Peyer's patch (tissue), 4 donors: ENCODE results near the gene ARHGEF16. TPM values are rescaled to one million over a fixed set of nuclear protein-coding genes. Genes with fewer than 3 reads are reported as not detected.
A peak's percentile ranks its signal among the peaks of the same experiment; 100 is the strongest.

Experiments
- DNase-seq, 3 donors: peaks; one replicate each; pipeline ENCODE4 v3.0.0-alpha.2; 2017 to 2019
- H3K27ac ChIP-seq, 4 donors: fragments of 200-600 bp; sonication (generic); one replicate each; pipeline ENCODE4 v1.5.1; 2016 to 2019
- H3K27me3 ChIP-seq, 2 donors: fragments of 200-600 bp; sonication (generic); one replicate each; pipeline ENCODE4 v1.5.1; 2019
- H3K36me3 ChIP-seq, 3 donors: fragments of 200-600 bp; sonication (generic); one replicate each; pipeline ENCODE4 v1.5.1; 2016 to 2019
- H3K4me1 ChIP-seq, 4 donors: fragments of 200-600 bp; sonication (generic); one replicate each; pipeline ENCODE4 v1.5.1; 2016 to 2019
- H3K4me3 ChIP-seq, 4 donors: fragments of 200-600 bp; sonication (generic); 1 replicate in 3 of 4; 2 replicates in 1 of 4; pipeline ENCODE4 v1.5.1; 2016 to 2019; ENCODE audit warnings: mild to moderate bottlenecking in 1 of 4
- H3K9me3 ChIP-seq, 4 donors: fragments of 200-600 bp; sonication (generic); one replicate each; pipeline ENCODE4 v1.5.1; 2016 to 2019; ENCODE audit warnings: mild to moderate bottlenecking in 1 of 4
- POLR2A ChIP-seq, 2 donors: fragments of 450-650 bp; IDR thresholded peaks; one replicate each; pipeline ENCODE4 v1.5.1; 2017; ENCODE audit warnings: antibody characterized with exemption in 2 of 2, mild to moderate bottlenecking in 2 of 2, moderate library complexity in 2 of 2
- total RNA-seq, 4 donors: library from RNA; depleted of rRNA; stranded (reverse); fragments of >200 nt; gene quantifications; one replicate each; pipeline ENCODE4 v1.1.0, GENCODE V29; 2016
- TF ChIP-seq, protein P1 (sequence below), 6 experiments: fragments of 450-650 bp in 4 of 6; fragments of 200-600 bp in 2 of 6; sonication (generic) in 1 of 6; IDR thresholded peaks; one replicate each; pipeline ENCODE4 v1.5.1; 2017 to 2019; ENCODE audit warnings: antibody characterized with exemption in 6 of 6, mild to moderate bottlenecking in 3 of 6, moderate library complexity in 1 of 6

The ARHGEF16 gene
- total RNA-seq, 4 donors from 2014 or later, result 43.7 to 225 (median 182) TPM

DNA sequence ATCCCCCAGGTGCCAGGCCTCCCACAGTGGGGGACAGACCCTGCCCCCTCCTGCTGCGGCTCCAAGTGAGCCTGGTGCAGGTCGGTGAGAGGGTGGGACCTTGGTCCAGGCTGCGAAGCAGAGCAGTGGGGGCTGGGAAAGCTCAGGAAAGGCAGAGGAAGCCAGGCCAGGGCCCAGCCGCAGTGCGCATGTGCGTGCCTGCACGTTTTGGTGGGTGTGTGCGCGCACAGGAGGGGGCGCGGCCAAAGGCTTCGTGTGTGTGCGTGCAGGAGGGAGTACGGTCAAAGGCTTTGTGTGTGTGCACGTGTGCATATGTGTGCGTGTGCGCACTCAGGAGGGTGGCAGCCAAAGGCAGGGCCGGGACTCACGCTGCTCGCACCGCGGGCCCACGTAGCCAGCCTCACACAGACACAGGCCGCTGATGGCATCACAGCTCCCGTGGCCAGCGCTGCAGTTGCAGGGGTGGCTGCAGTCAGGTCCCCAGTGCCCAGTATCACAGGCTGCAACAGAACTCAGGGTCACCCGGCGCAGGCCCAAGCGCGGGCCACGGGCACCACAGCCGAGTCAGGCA is 45.9 kb downstream of the ARHGEF16 start:
- TF ChIP-seq POLR2A (IDR thresholded peaks at IDR 0.05), result no peak
- TF ChIP-seq, protein P1, sequence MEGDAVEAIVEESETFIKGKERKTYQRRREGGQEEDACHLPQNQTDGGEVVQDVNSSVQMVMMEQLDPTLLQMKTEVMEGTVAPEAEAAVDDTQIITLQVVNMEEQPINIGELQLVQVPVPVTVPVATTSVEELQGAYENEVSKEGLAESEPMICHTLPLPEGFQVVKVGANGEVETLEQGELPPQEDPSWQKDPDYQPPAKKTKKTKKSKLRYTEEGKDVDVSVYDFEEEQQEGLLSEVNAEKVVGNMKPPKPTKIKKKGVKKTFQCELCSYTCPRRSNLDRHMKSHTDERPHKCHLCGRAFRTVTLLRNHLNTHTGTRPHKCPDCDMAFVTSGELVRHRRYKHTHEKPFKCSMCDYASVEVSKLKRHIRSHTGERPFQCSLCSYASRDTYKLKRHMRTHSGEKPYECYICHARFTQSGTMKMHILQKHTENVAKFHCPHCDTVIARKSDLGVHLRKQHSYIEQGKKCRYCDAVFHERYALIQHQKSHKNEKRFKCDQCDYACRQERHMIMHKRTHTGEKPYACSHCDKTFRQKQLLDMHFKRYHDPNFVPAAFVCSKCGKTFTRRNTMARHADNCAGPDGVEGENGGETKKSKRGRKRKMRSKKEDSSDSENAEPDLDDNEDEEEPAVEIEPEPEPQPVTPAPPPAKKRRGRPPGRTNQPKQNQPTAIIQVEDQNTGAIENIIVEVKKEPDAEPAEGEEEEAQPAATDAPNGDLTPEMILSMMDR (IDR thresholded peaks at IDR 0.05), result no peak
- no peaks in the 10 kb centered on the region for H3K9me3 ChIP-seq
- H3K4me1 ChIP-seq, result no peaks in the 10 kb centered on the region
- no peaks in the 10 kb centered on the region for H3K27me3 ChIP-seq
- no peak overlapping the region for H3K4me3 ChIP-seq
- no peak for DNase-seq
- H3K27ac ChIP-seq, result no peak overlapping the region
- H3K36me3 ChIP-seq, result no peaks in the 10 kb centered on the region

DNA sequence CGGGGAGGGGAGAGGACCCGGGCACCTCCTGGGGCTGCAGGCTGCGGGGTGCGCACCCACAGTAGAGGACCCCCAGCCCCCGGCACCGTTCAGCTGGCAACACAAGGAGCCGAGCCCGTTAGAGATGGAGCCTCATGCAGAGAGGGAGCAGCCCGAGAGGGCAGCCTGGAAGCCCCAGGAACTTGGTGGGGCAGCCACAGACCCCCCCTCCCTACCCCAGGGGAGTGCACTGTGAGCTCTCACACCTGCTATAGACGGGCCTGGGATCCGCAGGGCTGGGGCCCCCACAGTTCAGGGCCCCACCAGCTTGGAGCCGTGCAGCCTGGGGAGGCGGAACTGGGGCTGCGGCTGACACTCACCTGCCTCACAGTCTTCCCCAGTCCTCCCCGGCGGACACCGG is 47.0 kb downstream of the ARHGEF16 start:
- Histone ChIP-seq H3K4me3 (no peak overlapping the region), H3K27ac (no peak overlapping the region), H3K36me3 (no peaks in the 10 kb centered on the region), H3K9me3 (no peaks in the 10 kb centered on the region), H3K27me3 (no peaks in the 10 kb centered on the region), H3K4me1 (no peaks in the 10 kb centered on the region)
- DNase-seq, result no peak
- no peak for TF ChIP-seq POLR2A (IDR thresholded peaks at IDR 0.05)
- TF ChIP-seq, protein P1 (IDR thresholded peaks at IDR 0.05), result no peak

DNA sequence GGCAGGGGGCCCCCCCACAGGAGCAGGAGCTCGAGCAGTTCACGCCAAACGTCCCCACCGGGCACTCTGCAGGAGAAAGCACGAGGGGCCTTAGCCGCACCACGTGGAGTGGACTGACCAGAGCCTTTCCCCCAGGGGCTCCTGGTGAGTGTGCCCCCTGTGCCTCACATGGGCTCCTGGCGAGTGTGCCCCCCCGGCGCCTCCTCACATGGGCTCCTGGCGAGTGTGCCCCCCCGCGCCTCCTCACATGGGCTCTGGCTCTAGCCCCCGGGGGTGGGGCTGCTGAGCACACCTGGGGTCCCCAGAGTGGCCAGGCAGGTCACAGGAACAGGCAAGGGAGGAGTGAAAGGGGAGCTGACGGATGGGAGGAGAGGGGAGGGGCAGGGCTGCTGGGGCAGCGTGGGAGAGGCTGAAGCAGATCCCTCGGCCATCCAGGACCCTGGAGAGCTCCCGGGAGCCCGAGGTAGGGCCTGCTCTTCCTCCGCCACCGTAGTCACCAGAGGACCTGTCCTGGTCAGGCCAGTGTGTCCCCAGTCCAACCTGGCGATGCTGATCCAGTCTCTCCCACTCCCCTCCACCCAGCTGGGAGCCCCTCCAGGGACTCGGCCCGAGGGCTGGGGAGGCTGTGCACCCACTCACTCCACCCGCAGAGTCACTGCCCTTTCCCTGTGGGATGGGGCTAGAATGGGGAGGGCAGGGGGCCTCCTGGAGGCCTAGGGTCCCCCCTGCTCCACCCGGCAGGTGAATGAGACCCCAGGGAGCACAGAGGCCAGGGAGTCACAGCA is 47.6 kb downstream of the ARHGEF16 start:
- Histone ChIP-seq H3K36me3 (no peaks in the 10 kb centered on the region), H3K27me3 (no peaks in the 10 kb centered on the region), H3K9me3 (no peaks in the 10 kb centered on the region), H3K27ac (no peak overlapping the region), H3K4me1 (no peaks in the 10 kb centered on the region), H3K4me3 (no peak overlapping the region)
- DNase-seq, result peak; percentile 67 to 73 (median 73)
- TF ChIP-seq, protein P1 (IDR thresholded peaks at IDR 0.05), result no peak
- no peak for TF ChIP-seq POLR2A (IDR thresholded peaks at IDR 0.05)

DNA sequence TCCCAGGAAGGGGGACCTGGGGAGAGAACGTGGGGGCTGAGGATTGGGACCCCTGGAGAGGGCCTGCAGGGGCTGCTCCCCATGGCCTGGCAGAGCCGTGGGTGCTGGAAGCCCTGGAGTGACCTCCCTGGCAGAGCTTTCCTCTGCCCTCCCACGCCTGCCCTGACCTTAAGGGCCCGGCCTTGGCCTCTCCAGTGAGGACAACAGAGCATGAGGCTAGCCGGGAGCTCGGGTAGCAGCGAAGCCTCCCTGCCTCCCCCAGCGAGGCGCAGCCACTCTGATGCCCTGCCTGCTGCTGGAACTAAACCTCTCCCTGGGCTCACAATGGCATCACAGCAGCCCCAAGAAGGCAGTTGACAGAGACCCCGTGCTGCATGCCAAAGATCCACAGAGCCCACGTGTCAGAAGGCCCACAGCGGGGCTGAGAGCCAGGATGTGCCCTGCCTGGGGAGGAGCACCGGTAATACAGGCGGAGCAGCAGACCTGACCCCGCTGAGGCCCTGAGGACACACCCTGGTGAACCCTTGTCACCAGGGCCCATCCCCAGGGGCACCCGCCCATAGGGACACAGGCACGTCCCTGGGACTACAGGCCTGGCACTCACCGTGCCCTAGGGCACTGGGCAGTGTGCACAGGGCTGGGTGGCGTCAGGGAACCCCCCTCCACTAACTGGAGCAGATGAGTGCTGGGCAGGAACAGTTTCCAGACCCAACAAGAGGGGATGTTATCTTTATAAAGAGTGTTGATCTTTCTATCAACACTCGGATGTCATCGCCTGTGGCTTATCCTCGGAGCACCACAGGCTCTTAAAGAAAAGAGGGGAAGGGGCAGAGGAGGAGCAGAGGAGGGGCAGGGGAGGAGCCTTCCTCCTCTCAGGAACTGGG is 48.4 kb downstream of the ARHGEF16 start:
- H3K4me1 ChIP-seq, result no peaks in the 10 kb centered on the region
- H3K4me3 ChIP-seq, result no peak overlapping the region
- H3K36me3 ChIP-seq, result no peaks in the 10 kb centered on the region
- DNase-seq, result no peak
- H3K27me3 ChIP-seq, result no peaks in the 10 kb centered on the region
- H3K27ac ChIP-seq, result no peak overlapping the region
- H3K9me3 ChIP-seq, result no peaks in the 10 kb centered on the region
- TF ChIP-seq, protein P1 (IDR thresholded peaks at IDR 0.05), result no peak
- TF ChIP-seq POLR2A (IDR thresholded peaks at IDR 0.05), result no peak

DNA sequence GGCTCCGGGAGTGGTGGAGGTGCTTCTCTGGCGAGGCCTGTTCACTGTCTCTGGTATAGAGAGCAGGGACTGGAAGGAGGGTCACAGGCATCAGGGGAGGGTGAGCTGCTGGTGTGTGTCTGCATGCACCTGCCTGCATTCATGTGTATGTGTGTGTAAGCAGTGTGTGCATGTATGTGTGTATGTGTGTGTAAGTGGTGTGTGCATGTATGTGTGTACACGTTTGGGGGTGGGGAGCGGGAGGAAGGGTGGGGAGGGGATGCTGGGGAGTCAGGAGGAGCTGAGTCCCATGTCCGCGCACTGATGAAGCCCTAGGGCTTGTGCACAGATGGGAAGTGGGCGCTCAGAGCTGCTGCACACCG is 49.0 kb downstream of the ARHGEF16 start:
- no peaks in the 10 kb centered on the region for H3K36me3 ChIP-seq
- H3K4me1 ChIP-seq, result no peaks in the 10 kb centered on the region
- no peak overlapping the region for H3K27ac ChIP-seq
- DNase-seq, result no peak
- H3K4me3 ChIP-seq, result no peak overlapping the region
- no peaks in the 10 kb centered on the region for H3K9me3 ChIP-seq
- TF ChIP-seq POLR2A (IDR thresholded peaks at IDR 0.05), result no peak
- TF ChIP-seq, protein P1 (IDR thresholded peaks at IDR 0.05), result no peak
- no peaks in the 10 kb centered on the region for H3K27me3 ChIP-seq
